Neural progenitor cell (in vitro differentiated cells): Measurements from ENCODE around the gene ADRA2B.
"Not testable (repeated sequence)": the region's sequence is repeated elsewhere in the genome, so short reads cannot be mapped to it uniquely, and the experiment has no call there.

Source experiments
- EZH2 ChIP-seq: fragments of 200-600 bp; sonication (generic); IDR thresholded peaks from 2 replicates; pipeline ENCODE4 v1.6.1; 2017; ENCODE audit warnings: antibody characterized with exemption, mild to moderate bottlenecking, moderate library complexity
- EZH2phosphoT487 ChIP-seq: fragments of 200-600 bp; sonication (generic); IDR thresholded peaks from 2 replicates; pipeline ENCODE4 v1.6.1; 2017; ENCODE audit warnings: antibody characterized with exemption
- TF ChIP-seq, protein P1 (sequence below): fragments of 200-600 bp; sonication (generic); IDR thresholded peaks from 2 replicates; pipeline ENCODE4 v1.5.1; 2017; ENCODE audit warnings: antibody characterized with exemption, mild to moderate bottlenecking

DNA sequence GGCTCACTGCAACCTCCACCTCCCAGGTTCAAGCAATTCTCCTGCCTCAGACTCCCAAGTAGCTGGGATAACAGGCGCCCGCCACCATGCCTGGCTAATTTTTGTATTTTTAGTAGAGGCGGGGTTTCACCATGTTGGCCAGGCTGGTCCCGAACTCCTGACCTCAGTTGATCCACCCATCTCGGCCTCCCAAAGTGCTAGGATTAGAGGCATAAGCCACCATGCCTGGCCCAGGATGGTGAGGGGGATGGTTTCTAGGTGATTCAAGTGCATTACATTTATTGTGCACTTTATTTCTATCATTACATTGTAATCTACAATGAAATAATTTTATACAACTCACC lies 25.2 kb upstream of the ADRA2B start:
- TF ChIP-seq EZH2, EZH2phosphoT487: not testable (repeated sequence)
- TF ChIP-seq, protein P1, sequence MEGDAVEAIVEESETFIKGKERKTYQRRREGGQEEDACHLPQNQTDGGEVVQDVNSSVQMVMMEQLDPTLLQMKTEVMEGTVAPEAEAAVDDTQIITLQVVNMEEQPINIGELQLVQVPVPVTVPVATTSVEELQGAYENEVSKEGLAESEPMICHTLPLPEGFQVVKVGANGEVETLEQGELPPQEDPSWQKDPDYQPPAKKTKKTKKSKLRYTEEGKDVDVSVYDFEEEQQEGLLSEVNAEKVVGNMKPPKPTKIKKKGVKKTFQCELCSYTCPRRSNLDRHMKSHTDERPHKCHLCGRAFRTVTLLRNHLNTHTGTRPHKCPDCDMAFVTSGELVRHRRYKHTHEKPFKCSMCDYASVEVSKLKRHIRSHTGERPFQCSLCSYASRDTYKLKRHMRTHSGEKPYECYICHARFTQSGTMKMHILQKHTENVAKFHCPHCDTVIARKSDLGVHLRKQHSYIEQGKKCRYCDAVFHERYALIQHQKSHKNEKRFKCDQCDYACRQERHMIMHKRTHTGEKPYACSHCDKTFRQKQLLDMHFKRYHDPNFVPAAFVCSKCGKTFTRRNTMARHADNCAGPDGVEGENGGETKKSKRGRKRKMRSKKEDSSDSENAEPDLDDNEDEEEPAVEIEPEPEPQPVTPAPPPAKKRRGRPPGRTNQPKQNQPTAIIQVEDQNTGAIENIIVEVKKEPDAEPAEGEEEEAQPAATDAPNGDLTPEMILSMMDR = not testable (repeated sequence)
